HepG2 (cell line): ENCODE measurements around the gene TUBGCP4. TPM values are rescaled to one million over a fixed set of nuclear protein-coding genes. Genes with fewer than 3 reads are reported as not detected.

Experiments
- ATAC-seq: fragments of 200-7000 bp; cut with Tn5 transposase; 3 replicates; pipeline ENCODE4 v1.9.1; 2020; ENCODE audit warnings: mild to moderate bottlenecking, moderate library complexity
- BruUV-seq: library from RNA; stranded (reverse); fragments of 400-500 nt; replicated peaks from 2 replicates; lab custom pipeline; 2021; lab: Mats Ljungman, UMichigan
- CTCF ChIA-PET: fragments of 300-600 bp; formaldehyde crosslinking; extraction: SDS; loops from one replicate; lab custom pipeline; 2021; ENCODE audit warnings: low total read pairs, inconsistent platforms, low intra/inter-chr PET ratio; lab: Yijun Ruan, JAX
- POLR2A ChIA-PET: fragments of 350-600 bp; sonication (Branson Sonifier 250); formaldehyde crosslinking; loops from one replicate; lab custom pipeline; 2020; ENCODE audit warnings: antibody characterized with exemption, inconsistent platforms; lab: Yijun Ruan, JAX
- DNase-seq: peaks from one replicate; pipeline ENCODE4 v3.0.0-alpha.2; 2015; ENCODE audit warnings: low spot score
- FAIRE-seq: peaks from 3 replicates; lab custom pipeline; 2011; peaks lifted over from hg19 to GRCh38; lab: Jason Lieb, UNC
- H2AFZ ChIP-seq: one replicate; pipeline ENCODE4 v1.6.1; 2011; ENCODE audit warnings: low read length, inconsistent platforms
- H3K27ac ChIP-seq: fragments of 300-600 bp; 3 replicates; pipeline ENCODE4 v1.8.0; 2011; ENCODE audit warnings: mixed run types, mild to moderate bottlenecking, mixed read lengths, low read length, inconsistent platforms; ENCODE audit not compliant: insufficient read depth; ENCODE audit errors: extremely low read length
- H3K27me3 ChIP-seq, 2 experiments: fragments of 200-600 bp in 1 of 2; 2 replicates in 1 of 2; 3 replicates in 1 of 2; pipeline versions ENCODE4 v1.6.0 to v1.8.0; 2011; ENCODE audit warnings: low read length in 2 of 2, mild to moderate bottlenecking in 2 of 2, moderate library complexity in 2 of 2, inconsistent platforms in 1 of 2; ENCODE audit not compliant: insufficient read depth in 2 of 2, control insufficient read depth in 1 of 2
- H3K36me3 ChIP-seq, 2 experiments: fragments of 200-600 bp in 1 of 2; replicated peaks in 1 of 2; 2 replicates in 1 of 2; 3 replicates in 1 of 2; pipeline versions ENCODE4 v1.5.1 to v1.8.0; 2011; ENCODE audit warnings: low read length in 2 of 2, inconsistent platforms in 1 of 2; ENCODE audit not compliant: insufficient read depth in 2 of 2, control insufficient read depth in 1 of 2
- H3K4me1 ChIP-seq: 2 replicates; pipeline ENCODE4 v1.5.1; 2012; ENCODE audit warnings: low read length, inconsistent platforms; ENCODE audit not compliant: insufficient read depth
- H3K4me2 ChIP-seq: 2 replicates; pipeline ENCODE4 v1.6.0; 2011; ENCODE audit warnings: low read depth, low read length, inconsistent platforms
- H3K4me3 ChIP-seq, 3 experiments: fragments of 200-600 bp in 1 of 3; sonication (generic), shearing (Covaris generic) in 1 of 3; replicated peaks in 1 of 3; 2 replicates each; pipeline ENCODE4 v1.5.1; 2011 to 2016; ENCODE audit warnings: low read length in 3 of 3, inconsistent platforms in 2 of 3, low read depth in 2 of 3, mild to moderate bottlenecking in 2 of 3, control low read depth in 1 of 3, mixed read lengths in 1 of 3; ENCODE audit not compliant: insufficient read depth in 1 of 3
- H3K79me2 ChIP-seq: one replicate; pipeline ENCODE4 v1.6.1; 2011; ENCODE audit warnings: low read length, inconsistent platforms; ENCODE audit not compliant: insufficient read depth
- H3K9ac ChIP-seq: 2 replicates; pipeline ENCODE4 v1.6.0; 2011; ENCODE audit warnings: mild to moderate bottlenecking, low read depth, low read length, inconsistent platforms; ENCODE audit not compliant: insufficient read depth
- H3K9me3 ChIP-seq: 2 replicates; pipeline ENCODE4 v1.5.1; 2012; ENCODE audit warnings: mild to moderate bottlenecking, low read length
- H4K20me1 ChIP-seq: 2 replicates; pipeline ENCODE4 v1.6.0; 2011; ENCODE audit warnings: inconsistent platforms, mild to moderate bottlenecking, low read length, moderate library complexity; ENCODE audit not compliant: insufficient read depth
- CBX5 ChIP-seq: sonication (generic); formaldehyde crosslinking; IDR thresholded peaks from 2 replicates; pipeline ENCODE4 v1.4.0; 2020; ENCODE audit warnings: missing genetic modification reagents, borderline replicate concordance
- CENPBD1 ChIP-seq: sonication (generic); formaldehyde crosslinking; IDR thresholded peaks from 2 replicates; pipeline ENCODE4 v1.8.0; 2022; ENCODE audit warnings: missing genetic modification reagents, low read depth, mild to moderate bottlenecking, borderline replicate concordance
- FOXA3 ChIP-seq: IDR thresholded peaks from 2 replicates; pipeline ENCODE4 v1.6.1; 2016; ENCODE audit warnings: missing genetic modification reagents, missing compliant biosample characterization
- FOXO1 ChIP-seq: sonication (generic); formaldehyde crosslinking; IDR thresholded peaks from 2 replicates; pipeline ENCODE4 v1.4.0; 2020; ENCODE audit warnings: missing genetic modification reagents
- HMG20B ChIP-seq: conservative IDR thresholded peaks from 2 replicates; pipeline ENCODE4 v1.6.1; 2016; ENCODE audit warnings: missing genetic modification reagents, missing compliant biosample characterization
- MXI1 ChIP-seq: IDR thresholded peaks from 3 replicates; pipeline ENCODE4 v1.6.1; 2012; ENCODE audit warnings: low read depth, low read length, inconsistent platforms, borderline replicate concordance
- NBN ChIP-seq: fragments of 450-650 bp; conservative IDR thresholded peaks from 2 replicates; pipeline ENCODE4 v1.6.1; 2017
- NR2C2 ChIP-seq: sonication (generic); formaldehyde crosslinking; IDR thresholded peaks from 2 replicates; pipeline ENCODE4 v1.4.0; 2020; ENCODE audit warnings: missing genetic modification reagents, mild to moderate bottlenecking, moderate library complexity, borderline replicate concordance
- ONECUT2 ChIP-seq: sonication (generic); formaldehyde crosslinking; IDR thresholded peaks from 2 replicates; pipeline ENCODE4 v1.4.0; 2020; ENCODE audit warnings: missing genetic modification reagents
- PAWR ChIP-seq: sonication (generic); formaldehyde crosslinking; IDR thresholded peaks from 2 replicates; pipeline ENCODE4 v1.4.0; 2020; ENCODE audit warnings: missing genetic modification reagents, mild to moderate bottlenecking, borderline replicate concordance
- YY1 ChIP-seq: IDR thresholded peaks from 2 replicates; pipeline ENCODE4 v1.6.1; 2011; ENCODE audit warnings: low read length, low read depth, moderate library complexity, mild to moderate bottlenecking; ENCODE audit not compliant: insufficient read depth, insufficient replicate concordance
- ZBTB3 ChIP-seq: sonication (generic); formaldehyde crosslinking; IDR thresholded peaks from 2 replicates; pipeline ENCODE4 v1.4.0; 2020; ENCODE audit warnings: low read depth, mild to moderate bottlenecking, moderate library complexity, missing genetic modification reagents, borderline replicate concordance
- ZNF101 ChIP-seq: sonication (generic); formaldehyde crosslinking; IDR thresholded peaks from 2 replicates; pipeline ENCODE4 v1.4.0; 2020; ENCODE audit warnings: mild to moderate bottlenecking, low read depth, missing genetic modification reagents, borderline replicate concordance
- ZNF333 ChIP-seq: sonication (generic); formaldehyde crosslinking; IDR thresholded peaks from 2 replicates; pipeline ENCODE4 v1.4.0; 2020; ENCODE audit warnings: mild to moderate bottlenecking, missing genetic modification reagents, borderline replicate concordance
- ZNF430 ChIP-seq: sonication (generic); formaldehyde crosslinking; IDR thresholded peaks from 2 replicates; pipeline ENCODE4 v1.9.0; 2021; ENCODE audit warnings: mild to moderate bottlenecking, missing genetic modification reagents
- ZNF891 ChIP-seq: sonication (generic); formaldehyde crosslinking; IDR thresholded peaks from 2 replicates; pipeline ENCODE4 v1.5.0; 2020; ENCODE audit warnings: mild to moderate bottlenecking, missing genetic modification reagents
- WGBS: methylation state at CpG from one replicate; pipeline ENCODE4 v1.1.6; 2017; ENCODE audit warnings: low lambda C conversion rate; 5-methylcytosine and 5-hydroxymethylcytosine counted together
- in situ Hi-C: cut with HindIII; loops from 2 replicates; pipeline ENCODE4 v1.10.0; 2017; ENCODE audit warnings: low pct_unique_long_range_greater_than_20kb; ENCODE audit not compliant: extremely low pct_ligation_motif_present
- intact Hi-C: fragments of 100-400 bp; cut with micrococcal nuclease; formaldehyde crosslinking; loops from one replicate; pipeline ENCODE4 v1.10.0; 2022; ENCODE audit not compliant: unreplicated experiment
- polyA plus RNA-seq, 8 experiments: library from polyadenylated mRNA; depleted of rRNA in 3 of 8; stranded (reverse) in 7 of 8; unstranded in 1 of 8; fragments of >200 nt; fragmentation: Illumina TruSeq in 4 of 8; extraction: Trizol in 4 of 8; gene quantifications; 2 replicates each; pipeline versions ENCODE4 v1.2.1 to v1.2.3, GENCODE V29; 2011 to 2016; ENCODE audit warnings: low read depth in 4 of 8, missing spikeins in 1 of 8, mixed read lengths in 1 of 8; ENCODE audit not compliant: insufficient read depth in 1 of 8
- total RNA-seq, 5 experiments: library from RNA; depleted of rRNA; stranded (reverse); fragments of >200 nt; fragmentation: Illumina TruSeq; extraction: Trizol; gene quantifications; 2 replicates each; pipeline ENCODE4 v1.2.3, GENCODE V29; 2016; ENCODE audit warnings: low read depth in 1 of 5
- TF ChIP-seq, protein P1 (sequence below): IDR thresholded peaks from 2 replicates; pipeline ENCODE4 v1.6.1; 2012; ENCODE audit warnings: low read depth, low read length, improper control_type of control experiment
- TF ChIP-seq, protein P2 (sequence below): sonication (generic); formaldehyde crosslinking; IDR thresholded peaks from 2 replicates; pipeline ENCODE4 v1.4.0; 2020; ENCODE audit warnings: mild to moderate bottlenecking, missing genetic modification reagents

The TUBGCP4 gene
- total and polyA plus RNA-seq, 2 of the 13 experiments (the other 11 are each of a cell fraction or from before 2014, with no cell fraction given), result 15.0 to 20.5 TPM

DNA sequence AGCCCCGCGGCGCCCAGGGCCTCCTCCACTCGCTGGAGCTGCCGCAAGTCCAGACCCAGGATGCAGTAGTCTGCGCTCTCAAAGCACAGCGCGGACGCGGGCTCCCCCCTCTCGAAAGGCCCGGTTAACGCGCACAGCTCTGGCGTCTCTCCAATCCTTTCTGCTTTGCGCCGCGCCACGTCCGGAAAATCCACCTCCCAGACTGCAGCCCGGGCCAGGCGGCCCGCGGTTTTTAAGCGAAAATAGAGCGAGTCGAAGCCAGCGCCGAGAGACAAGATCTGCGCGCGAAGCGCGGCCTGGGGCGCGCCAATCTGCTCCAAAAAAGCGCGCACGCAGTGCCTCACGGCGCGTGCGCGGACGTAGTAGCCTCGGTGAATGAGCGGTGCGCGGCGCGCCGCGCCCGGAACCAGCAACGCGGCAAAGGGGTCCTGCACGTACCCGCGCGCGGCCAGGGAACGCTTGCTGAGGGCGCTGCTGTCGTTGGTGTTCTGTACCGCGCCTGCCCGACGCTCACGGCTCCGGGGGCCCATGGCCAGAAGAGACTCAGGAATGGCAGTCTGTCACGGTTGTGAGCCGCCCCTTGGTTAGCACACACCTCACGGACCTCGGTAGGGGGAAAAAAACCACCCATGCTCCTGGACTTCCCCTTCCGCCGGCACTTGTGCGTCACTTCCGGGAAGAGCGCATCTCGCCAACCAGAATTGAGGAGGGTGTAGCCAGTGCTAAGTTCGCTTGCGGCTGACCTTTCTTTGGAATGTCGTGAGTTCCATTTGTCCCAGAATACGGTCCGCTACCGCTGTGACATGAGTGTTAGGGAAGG lies 40.7 kb upstream of the TUBGCP4 start, which contains the start of gene LCMT2 (continued):
- TF ChIP-seq, protein P1, sequence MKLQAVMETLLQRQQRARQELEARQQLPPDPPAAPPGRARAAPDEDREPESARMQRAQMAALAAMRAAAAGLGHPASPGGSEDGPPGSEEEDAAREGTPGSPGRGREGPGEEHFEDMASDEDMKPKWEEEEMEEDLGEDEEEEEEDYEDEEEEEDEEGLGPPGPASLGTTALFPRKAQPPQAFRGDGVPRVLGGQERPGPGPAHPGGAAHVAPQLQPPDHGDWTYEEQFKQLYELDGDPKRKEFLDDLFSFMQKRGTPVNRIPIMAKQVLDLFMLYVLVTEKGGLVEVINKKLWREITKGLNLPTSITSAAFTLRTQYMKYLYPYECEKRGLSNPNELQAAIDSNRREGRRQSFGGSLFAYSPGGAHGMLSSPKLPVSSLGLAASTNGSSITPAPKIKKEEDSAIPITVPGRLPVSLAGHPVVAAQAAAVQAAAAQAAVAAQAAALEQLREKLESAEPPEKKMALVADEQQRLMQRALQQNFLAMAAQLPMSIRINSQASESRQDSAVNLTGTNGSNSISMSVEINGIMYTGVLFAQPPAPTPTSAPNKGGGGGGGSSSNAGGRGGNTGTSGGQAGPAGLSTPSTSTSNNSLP, result no peak
- TF ChIP-seq, protein P2, sequence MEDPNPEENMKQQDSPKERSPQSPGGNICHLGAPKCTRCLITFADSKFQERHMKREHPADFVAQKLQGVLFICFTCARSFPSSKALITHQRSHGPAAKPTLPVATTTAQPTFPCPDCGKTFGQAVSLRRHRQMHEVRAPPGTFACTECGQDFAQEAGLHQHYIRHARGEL (CRISPR knock-in tag), result peak; percentile 72; the same call in 1 of the 2 replicates
- TF ChIP-seq HMG20B (CRISPR knock-in tag) (no peak; the same call in 1 of the 2 replicates), MXI1 (peak; percentile 78; the same call in 1 of the 3 replicates), ZNF430 (CRISPR knock-in tag) (peak; percentile 73; the same call in 1 of the 2 replicates), ZNF891 (CRISPR knock-in tag) (0 out of 2 replicates have a peak, but pooled peaks have one; percentile 11), CBX5 (CRISPR knock-in tag) (0 out of 2 replicates have a peak, but pooled peaks have one; percentile 21), NBN (no peak), ZNF333 (peak; percentile 9)

DNA sequence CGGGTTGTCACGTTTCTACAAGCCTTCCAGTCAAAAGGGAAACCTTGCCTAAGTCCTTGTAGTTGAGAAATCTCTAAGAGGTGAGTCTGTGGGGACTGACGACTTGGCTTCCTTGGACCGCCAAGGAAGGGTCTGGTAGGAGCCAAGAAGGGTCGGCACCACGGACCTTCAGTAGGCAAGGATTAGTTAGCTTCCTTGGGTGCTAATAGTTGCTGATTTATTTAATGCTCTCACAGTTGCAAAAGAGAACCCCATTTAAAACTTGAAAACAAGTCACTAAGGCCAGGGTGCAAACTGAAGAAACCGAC lies 40.2 kb upstream of the TUBGCP4 start:
- POLR2A ChIA-PET, result interaction anchor here (0.8 kb wide), 1 partner anchor 40 kb away, joined by 5 read pairs; the partner anchor contains the start of genes TUBGCP4 and ZSCAN29
- Histone ChIP-seq H3K27ac (peak overlapping the region; percentile 91), H3K4me3 (peak overlapping the region; percentile 63 to 75 (median 74)), H3K4me2 (peak overlapping the region; percentile 96), H2AFZ (peak overlapping the region; percentile 56), H3K9me3 (no peaks in the 10 kb centered on the region), H3K4me1 (peaks cover 32% of the 10 kb centered on the region), H3K27me3 (no peaks in the 10 kb centered on the region; a peak in 1 of 5 replicates), H3K9ac (peak overlapping the region; percentile 77), H4K20me1 (no peaks in the 10 kb centered on the region), H3K79me2 (peaks cover 14% of the 10 kb centered on the region), H3K36me3 (peaks cover 0 to 2% of the 10 kb centered on the region in 2 experiments; a peak in 1 of 5 replicates)
- DNase-seq (no peak), ATAC-seq (no peak), FAIRE-seq (no peak)
- intact Hi-C loops (no loop called here), in situ Hi-C loops (no loop called here)
- BruUV-seq, result TSS peak; percentile 93
- CTCF ChIA-PET, result no interaction called here
- WGBS, result 0% methylated on average over 7 of the region's 7 CpGs
- 0 out of 2 replicates have a peak, but pooled peaks have one; percentile 25 for TF ChIP-seq ZBTB3 (CRISPR knock-in tag)
- peak; percentile 48; the same call in 1 of the 2 replicates for TF ChIP-seq NR2C2 (CRISPR knock-in tag)
- TF ChIP-seq FOXO1, result no peak
- 0 out of 2 replicates have a peak, but pooled peaks have one; percentile 34 for TF ChIP-seq ZNF101 (CRISPR knock-in tag)
- TF ChIP-seq YY1, result no peak
- TF ChIP-seq CENPBD1, result no peak
- no peak for TF ChIP-seq ONECUT2
- TF ChIP-seq PAWR (CRISPR knock-in tag), result 0 out of 2 replicates have a peak, but pooled peaks have one; percentile 74
- TF ChIP-seq FOXA3 (CRISPR knock-in tag), result peak; percentile 3; the same call in 1 of the 2 replicates
